ENCODE data around the gene FLOT1.
"Not testable (repeated sequence)": the region's sequence is repeated elsewhere in the genome, so short reads cannot be mapped to it uniquely, and the experiment has no call there.

DNA sequence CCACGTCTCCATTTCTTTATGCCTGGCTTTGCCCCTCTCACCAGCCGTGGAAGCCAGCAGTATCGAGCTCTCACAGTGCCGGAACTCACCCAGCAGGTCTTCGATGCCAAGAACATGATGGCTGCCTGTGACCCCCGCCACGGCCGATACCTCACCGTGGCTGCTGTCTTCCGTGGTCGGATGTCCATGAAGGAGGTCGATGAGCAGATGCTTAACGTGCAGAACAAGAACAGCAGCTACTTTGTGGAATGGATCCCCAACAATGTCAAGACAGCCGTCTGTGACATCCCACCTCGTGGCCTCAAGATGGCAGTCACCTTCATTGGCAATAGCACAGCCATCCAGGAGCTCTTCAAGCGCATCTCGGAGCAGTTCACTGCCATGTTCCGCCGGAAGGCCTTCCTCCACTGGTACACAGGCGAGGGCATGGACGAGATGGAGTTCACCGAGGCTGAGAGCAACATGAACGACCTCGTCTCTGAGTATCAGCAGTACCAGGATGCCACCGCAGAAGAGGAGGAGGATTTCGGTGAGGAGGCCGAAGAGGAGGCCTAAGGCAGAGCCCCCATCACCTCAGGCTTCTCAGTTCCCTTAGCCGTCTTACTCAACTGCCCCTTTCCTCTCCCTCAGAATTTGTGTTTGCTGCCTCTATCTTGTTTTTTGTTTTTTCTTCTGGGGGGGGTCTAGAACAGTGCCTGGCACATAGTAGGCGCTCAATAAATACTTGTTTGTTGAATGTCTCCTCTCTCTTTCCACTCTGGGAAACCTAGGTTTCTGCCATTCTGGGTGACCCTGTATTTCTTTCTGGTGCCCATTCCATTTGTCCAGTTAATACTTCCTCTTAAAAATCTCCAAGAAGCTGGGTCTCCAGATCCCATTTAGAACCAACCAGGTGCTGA, 18.4 kb downstream of the FLOT1 start:
- TF ChIP-seq, protein P1, sequence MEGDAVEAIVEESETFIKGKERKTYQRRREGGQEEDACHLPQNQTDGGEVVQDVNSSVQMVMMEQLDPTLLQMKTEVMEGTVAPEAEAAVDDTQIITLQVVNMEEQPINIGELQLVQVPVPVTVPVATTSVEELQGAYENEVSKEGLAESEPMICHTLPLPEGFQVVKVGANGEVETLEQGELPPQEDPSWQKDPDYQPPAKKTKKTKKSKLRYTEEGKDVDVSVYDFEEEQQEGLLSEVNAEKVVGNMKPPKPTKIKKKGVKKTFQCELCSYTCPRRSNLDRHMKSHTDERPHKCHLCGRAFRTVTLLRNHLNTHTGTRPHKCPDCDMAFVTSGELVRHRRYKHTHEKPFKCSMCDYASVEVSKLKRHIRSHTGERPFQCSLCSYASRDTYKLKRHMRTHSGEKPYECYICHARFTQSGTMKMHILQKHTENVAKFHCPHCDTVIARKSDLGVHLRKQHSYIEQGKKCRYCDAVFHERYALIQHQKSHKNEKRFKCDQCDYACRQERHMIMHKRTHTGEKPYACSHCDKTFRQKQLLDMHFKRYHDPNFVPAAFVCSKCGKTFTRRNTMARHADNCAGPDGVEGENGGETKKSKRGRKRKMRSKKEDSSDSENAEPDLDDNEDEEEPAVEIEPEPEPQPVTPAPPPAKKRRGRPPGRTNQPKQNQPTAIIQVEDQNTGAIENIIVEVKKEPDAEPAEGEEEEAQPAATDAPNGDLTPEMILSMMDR (IDR thresholded peaks at IDR 0.05): not testable (repeated sequence)
- TF ChIP-seq EZH2 (IDR thresholded peaks at IDR 0.05; ENCODE audit: borderline replicate concordance, insufficient read depth, low read depth, low read length, poor library complexity, severe bottlenecking): not testable (repeated sequence)

Data from B cell (primary cell).